ENCODE measurements around the gene PSPC1. TPM values are rescaled to one million over a fixed set of nuclear protein-coding genes. Genes with fewer than 3 reads are reported as not detected.

The PSPC1 gene
- total RNA-seq, 1 donor from 2014 or later, result 40.5 TPM

DNA sequence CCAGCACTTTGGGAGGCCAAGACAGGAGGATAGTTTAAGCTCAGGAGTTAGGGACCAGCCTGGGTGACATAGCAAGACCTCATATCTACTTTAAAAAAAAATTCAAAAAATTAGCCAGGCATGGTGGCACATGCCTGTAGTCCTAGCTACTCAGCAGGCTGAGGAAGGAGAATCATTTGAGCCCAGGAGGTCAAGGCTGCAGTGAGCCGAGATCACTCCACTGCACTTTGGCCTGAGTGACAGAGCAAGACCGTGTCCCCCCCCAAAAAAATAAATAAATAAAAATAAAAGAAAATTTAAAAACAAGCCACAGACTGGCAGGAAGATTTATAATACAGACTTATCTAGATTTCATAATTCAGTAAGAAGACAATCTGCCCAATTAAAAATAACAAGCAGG is 14.8 kb downstream of the PSPC1 start:
- peaks cover 56% of the 10 kb centered on the region for H3K36me3 ChIP-seq
- DNase-seq, result no peak

DNA sequence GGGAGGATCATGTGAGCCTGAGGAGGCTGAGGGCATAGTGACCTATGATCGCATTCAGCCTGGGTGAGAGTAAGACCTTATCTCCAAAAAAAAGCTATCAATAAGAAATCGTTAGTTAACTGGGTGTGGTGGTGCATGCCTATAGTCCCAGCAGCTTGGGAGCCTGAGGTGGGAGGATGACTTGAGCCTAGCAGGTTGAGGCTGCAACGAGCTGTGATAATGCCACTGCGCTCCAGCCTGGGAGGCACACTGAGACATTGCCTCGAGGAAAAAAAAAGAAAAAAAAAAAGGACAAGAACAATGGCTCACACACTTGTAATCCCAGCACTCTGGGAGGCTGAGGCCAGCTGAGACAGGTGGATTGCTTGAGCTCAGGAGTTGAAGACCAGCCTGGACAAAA is 16.2 kb downstream of the PSPC1 start:
- H3K4me3 ChIP-seq, result no peak overlapping the region
- ATAC-seq (no peak), DNase-seq (no peak)

More for the DNA sequence above, 14.8 kb downstream of the PSPC1 start:
- TF ChIP-seq CTCF (IDR thresholded peaks at IDR 0.05), result no peak
- Histone ChIP-seq H3K4me3 (no peak overlapping the region), H3K4me1 (no peaks in the 10 kb centered on the region), H3K27me3 (ENCODE audit: low read depth) (no peaks in the 10 kb centered on the region), H3K9me3 (no peaks in the 10 kb centered on the region), H3K27ac (no peak overlapping the region)
- ATAC-seq, result no peak
- intact Hi-C loops (cut with DNase I), result no loop called here

DNA sequence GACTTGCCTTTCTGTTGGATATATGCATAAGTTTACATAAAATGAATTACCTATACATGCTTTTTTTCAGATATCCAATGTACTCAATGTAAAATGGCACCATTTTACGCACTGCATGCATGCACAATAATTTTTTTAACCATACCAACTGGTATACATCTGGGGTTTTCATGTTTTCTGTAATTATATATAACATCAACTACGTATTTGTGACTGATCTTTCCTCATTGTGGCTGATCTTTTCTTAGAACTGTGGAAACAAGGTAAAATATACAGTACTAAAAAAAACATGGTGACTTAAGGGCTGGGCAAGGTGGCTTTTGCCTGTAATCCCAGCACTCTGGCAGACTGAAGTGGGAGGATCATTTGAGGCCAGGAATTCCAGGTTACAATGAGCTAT is 18.5 kb downstream of the PSPC1 start:
- no peak overlapping the region for H3K4me3 ChIP-seq
- H3K27ac ChIP-seq, result no peak overlapping the region
- peaks cover 37% of the 10 kb centered on the region for H3K36me3 ChIP-seq
- intact Hi-C loops (cut with DNase I), result no loop called here
- no peak for ATAC-seq
- no peaks in the 10 kb centered on the region for H3K9me3 ChIP-seq
- H3K27me3 ChIP-seq (ENCODE audit: low read depth), result no peaks in the 10 kb centered on the region
- DNase-seq, result no peak
- H3K4me1 ChIP-seq, result no peaks in the 10 kb centered on the region
- TF ChIP-seq CTCF (IDR thresholded peaks at IDR 0.05), result no peak

More for the DNA sequence above, 16.2 kb downstream of the PSPC1 start:
- no peak for TF ChIP-seq CTCF (IDR thresholded peaks at IDR 0.05)
- H3K27me3 ChIP-seq (ENCODE audit: low read depth), result no peaks in the 10 kb centered on the region
- H3K36me3 ChIP-seq, result peaks cover 53% of the 10 kb centered on the region
- intact Hi-C loops (cut with DNase I), result no loop called here
- no peak overlapping the region for H3K27ac ChIP-seq
- H3K9me3 ChIP-seq, result no peaks in the 10 kb centered on the region
- H3K4me1 ChIP-seq, result no peaks in the 10 kb centered on the region

GRCh38 chr13:19763618-19764017 is 19.1 kb downstream of the PSPC1 start:
- Histone ChIP-seq H3K4me3 (no peak overlapping the region), H3K27ac (no peak overlapping the region), H3K4me1 (no peaks in the 10 kb centered on the region), H3K27me3 (ENCODE audit: low read depth) (no peaks in the 10 kb centered on the region), H3K36me3 (peaks cover 41% of the 10 kb centered on the region), H3K9me3 (no peaks in the 10 kb centered on the region)
- no peak for ATAC-seq
- no peak for DNase-seq
- TF ChIP-seq CTCF (IDR thresholded peaks at IDR 0.05), result no peak
- intact Hi-C loops (cut with DNase I), result no loop called here

DNA sequence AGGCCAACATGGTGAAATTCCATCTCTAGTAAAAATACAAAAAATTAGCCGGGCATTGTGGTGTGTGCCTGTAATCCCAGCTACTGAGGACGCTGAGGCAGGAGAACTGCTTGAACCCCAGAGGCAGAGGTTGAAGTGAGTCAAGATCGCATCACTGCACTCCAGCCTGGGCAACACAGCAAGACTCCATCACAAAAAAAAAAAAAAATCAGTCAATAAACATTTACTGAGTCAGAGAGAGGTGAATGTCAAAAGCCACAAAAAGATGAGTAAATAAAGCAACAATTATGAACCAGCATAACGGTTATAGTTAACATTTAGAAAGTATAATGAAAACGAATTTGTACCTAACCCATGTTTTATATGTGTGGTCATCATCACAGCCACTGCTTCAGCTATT is 23.1 kb downstream of the PSPC1 start:
- no peak for DNase-seq
- intact Hi-C loops (cut with DNase I), result no loop called here

More for the DNA sequence above, 23.1 kb downstream of the PSPC1 start:
- TF ChIP-seq CTCF (IDR thresholded peaks at IDR 0.05), result no peak
- Histone ChIP-seq H3K36me3 (peaks cover 66% of the 10 kb centered on the region), H3K4me3 (no peak overlapping the region), H3K27ac (no peak overlapping the region), H3K9me3 (no peaks in the 10 kb centered on the region), H3K27me3 (ENCODE audit: low read depth) (no peaks in the 10 kb centered on the region), H3K4me1 (no peaks in the 10 kb centered on the region)
- no peak for ATAC-seq
